Kidney tubule cell (primary cell): ENCODE data around the gene AP4S1.
"Not testable (repeated sequence)": the region's sequence is repeated elsewhere in the genome, so short reads cannot be mapped to it uniquely, and the experiment has no call there.

ENCODE experiments used
- DNase-seq: peaks from one replicate; pipeline ENCODE4 v3.0.0-alpha.2; 2018; ENCODE audit warnings: low spot score

The AP4S1 gene

DNA sequence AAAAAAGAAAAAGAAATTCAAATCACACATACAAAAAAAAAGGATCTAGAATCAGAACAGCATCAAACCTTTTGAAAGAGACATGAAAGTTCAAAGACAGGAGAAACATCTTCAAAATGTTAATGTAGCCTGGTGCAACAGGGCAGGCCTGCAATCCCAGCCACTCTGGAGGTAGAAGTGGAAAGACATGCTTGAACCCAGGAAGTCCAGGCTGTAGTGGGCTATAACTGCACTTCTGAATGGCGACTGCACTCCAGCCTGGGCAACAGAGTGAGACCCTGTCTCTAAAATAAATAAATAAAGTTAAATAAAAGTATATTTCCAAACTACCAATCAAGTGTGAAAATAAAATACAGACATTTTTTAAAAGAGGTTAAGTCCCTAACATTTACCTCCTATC lies 18.7 kb upstream of the AP4S1 start:
- DNase-seq: no peak

DNA sequence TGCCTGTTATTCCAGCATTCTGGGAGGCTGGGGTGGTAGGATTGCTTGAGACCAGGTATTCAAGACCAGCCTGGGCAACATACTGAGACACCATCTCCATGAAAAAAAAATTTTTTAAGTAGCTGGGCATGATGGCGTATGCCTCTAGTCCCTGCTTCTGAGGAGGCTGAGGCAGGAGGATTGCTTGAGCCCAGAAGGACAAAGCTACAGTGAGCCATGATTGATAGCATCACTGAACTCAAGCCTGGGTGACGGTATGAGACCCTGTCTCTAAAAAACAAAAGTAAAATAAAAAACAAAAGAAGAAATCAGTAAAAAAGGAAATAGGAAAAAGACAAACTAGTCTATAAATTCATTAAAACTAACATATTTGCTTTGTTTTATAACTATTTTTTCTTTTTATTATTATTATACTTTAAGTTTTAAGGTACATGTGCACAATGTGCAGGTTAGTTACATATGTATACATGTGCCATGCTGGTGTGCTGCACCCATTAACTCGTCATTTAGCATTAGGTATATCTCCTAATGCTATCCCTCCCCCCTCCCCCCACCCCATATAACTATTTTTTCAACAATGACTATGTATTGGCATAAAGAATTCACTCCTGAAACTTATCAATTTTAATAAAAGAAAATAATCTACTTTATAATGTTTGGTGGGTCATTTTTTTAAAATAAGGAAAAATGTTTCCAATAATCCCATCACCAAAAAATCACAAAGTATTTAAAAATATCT lies 15.4 kb upstream of the AP4S1 start:
- no peak for DNase-seq

DNA sequence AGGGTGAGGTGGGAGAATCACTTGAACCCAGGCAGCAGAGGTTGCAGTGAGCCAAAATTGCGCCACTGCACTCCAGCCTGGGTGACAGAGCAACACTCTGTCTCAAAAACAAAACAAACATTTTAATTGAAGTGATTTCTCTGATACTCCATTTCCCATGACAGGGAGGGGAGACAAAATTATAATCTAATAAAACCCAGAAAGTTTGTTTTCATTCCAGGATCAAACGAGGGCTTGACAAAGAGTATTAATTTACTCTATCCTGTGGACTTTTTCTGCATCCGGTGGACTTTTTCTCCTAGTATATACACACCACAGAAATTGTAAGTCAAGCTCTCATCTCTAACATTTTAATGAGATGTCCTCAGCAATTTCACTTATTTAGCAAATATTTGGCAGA lies 14.5 kb upstream of the AP4S1 start:
- DNase-seq: no peak

DNA sequence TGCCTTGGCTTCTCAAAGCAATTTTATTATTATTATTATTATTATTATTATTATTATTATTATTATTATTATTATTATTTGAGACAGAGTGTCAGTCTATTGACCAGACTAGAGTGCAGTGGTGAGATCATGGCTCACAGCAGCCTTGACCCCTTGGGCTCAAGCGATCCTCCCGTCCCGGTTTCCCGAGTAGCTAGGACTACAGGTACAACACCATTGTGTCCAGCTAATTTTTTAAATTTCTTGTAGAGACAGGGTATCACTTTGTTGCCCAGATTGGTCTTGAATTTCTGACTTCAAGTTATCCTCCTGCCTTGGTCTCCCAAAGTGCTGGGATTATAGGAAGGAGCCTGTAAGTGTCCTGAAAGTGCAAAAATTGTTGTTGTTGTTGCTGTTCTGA lies 11.6 kb upstream of the AP4S1 start:
- no peak for DNase-seq

DNA sequence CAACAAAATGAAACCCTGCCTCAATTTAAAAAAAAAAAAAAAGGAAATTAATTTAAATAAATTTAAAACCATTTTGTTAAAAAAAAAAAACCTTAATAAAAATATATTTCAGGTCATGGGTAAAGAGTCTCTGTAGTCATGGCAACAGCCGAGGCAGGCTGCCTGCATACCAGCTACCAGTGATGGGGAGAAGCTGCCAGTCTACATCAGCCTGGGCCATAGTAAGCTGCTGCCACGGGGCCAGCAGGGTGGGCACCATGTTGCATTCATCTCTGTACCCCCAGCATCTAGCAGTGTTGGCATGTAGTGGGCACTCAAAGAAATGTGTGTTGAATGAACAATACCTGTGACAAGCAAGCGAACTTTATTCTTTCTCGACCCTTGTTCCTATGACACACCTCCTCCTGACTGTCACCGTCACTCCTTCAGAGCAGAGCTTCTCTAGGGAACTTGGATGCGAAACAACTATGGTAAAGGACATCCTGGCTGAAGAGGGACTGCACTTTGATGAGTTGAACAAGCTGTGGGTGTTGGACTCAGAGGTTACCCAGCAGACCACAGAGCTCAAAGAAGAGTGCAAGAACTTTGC lies 7.3 kb upstream of the AP4S1 start:
- DNase-seq: no peak

DNA sequence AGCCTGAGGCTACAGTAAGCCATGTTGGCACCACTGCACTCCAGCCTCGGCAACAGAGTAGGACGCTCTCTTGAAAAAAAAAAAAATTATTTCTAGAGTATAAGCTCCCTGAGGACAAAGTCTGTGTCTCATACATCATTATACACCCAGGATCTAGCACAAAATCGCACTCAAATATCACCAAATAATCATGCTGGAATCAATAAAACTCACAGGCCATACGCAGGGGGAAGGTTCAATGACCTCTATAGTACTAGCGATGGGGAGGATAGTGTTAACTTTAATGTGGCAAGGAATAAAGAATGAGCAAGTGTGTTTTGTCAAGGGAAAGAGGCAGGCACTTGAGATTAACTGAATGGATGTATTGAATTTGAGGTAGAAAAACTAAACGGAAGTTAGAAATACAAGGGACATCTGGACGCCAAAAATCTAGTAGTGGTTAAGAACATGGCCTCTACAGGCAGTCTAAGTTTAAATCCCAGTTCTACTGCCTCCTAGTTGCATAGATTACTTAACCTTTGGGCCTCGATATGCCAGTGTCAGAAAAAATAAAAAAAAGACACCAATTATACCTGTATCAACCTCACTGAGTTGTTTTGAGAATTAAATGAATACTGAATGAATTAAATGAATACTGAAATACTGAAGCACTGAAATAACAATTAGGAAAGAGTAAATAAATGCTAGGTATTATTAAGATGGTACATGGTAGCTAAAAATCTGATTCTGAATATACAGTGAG lies 4.4 kb upstream of the AP4S1 start:
- no peak for DNase-seq

DNA sequence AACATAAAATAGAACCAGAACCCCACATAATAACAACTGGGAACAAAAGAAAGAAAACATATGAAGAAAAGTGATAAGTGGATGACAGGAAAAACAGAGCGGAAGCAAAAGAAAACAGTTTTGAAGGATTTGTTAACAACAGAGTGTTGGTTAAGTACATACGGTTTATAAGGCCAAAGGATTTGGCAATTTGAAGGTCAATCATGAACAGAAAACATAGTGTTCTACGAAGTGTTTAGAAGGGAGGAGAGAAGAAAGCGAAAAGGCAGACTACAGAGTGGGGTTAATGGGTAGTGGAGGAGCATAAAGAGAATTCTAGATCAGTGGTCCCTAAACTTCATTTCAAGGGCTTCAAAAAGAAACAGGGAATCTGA lies 3.9 kb upstream of the AP4S1 start:
- DNase-seq: no peak

DNA sequence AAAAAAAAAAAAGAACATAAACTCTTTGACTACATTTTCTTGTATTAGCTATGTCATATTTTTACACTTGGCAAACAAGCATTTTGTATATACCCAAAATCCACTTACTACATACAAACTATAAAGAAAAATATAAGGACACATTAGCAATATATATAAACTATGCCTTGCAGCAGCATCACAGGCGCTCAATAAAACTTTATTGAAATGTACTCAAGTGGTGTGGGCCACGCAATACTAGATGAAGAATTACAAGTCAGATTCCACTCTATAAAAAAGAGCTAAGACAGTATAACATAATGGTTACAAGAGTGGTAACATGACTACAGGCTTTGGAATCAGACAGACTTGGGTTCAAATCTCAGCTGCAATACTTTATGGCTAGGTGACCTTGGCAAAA lies 3.1 kb upstream of the AP4S1 start:
- no peak for DNase-seq

DNA sequence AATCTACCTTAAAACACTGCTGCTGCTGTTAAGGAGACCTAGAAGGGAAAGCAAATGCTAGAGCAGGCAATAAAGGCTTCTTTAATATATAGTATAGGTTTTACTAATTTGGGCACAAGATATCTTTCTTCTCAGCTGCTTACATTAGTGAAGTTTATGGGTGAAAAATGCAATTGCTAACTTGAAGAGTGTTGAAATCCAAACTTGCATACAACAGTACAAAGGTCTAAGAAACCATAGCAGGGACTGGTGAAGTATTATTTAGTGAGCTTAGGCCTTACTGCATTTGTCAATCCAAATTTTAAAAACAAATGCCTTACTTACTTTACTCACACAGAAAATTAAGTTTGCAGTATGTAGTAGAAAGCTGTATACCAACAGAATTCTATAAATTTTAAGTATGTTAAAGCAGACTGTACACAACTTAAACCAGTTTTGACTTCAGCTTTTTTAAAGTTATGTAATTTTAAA lies 1.4 kb upstream of the AP4S1 start:
- no peak for DNase-seq

DNA sequence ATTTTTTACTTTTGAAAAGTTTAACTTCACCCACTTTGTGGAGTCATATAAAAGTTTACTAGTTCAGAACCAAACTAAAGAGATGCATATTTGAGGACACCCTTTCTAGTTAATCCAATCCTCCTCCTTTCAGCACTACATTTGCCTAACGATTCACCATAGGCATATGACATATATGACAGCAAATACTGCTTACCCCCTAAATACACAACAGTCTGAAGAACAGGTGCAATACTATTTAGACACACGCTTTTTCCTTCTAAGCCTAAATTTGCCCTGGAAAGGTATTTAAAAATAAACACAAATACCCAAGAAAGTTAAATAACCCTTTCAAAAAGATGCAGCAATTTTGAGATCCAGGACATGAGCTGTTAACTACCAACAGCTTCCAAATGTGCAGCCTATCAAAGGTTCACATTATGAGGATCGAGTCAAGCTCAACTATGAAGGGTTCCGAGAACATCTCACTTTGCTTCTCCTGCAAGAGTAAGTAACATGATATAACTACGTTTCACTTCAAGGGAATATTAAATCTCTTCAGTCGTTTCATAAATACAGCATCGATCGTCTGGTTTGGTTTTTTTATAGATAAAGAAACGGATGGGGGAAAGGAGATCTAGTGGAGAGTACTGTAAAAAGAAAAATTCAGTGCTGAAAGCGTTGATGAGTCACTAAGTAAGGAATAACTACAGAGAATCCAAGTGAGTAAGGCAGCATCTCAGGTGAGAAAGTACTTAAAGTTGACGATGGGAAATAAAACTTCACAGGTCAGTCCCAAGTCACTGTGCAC lies 677 bp upstream of the AP4S1 start:
- peak; percentile 51 for DNase-seq

DNA sequence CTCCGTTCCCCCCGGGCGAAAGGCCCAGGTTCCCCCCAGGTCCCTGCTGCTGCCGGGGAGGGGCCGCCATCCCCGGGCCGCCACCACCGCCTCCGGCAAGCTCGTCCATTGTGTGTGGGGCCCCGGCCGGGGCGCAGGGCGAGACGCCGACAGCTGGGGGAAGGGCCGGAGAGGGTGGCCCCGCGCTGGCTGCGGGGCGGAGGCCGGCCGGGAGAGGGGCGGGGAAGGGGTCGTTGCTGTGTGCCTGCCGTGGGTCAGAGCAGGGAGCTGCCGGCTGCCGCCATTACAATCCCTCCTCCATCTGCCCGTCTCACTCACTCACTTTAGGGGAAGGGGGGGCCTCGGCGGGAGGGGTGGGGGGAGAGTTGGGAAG lies 614 bp downstream of the AP4S1 start, which contains the start of gene STRN3:
Gene STRN3, minus strand, starts transcription at position 303 of the 373 bp plus-strand sequence. Its CDS starts 194 bp downstream, at position 109.
- DNase-seq: no peak

DNA sequence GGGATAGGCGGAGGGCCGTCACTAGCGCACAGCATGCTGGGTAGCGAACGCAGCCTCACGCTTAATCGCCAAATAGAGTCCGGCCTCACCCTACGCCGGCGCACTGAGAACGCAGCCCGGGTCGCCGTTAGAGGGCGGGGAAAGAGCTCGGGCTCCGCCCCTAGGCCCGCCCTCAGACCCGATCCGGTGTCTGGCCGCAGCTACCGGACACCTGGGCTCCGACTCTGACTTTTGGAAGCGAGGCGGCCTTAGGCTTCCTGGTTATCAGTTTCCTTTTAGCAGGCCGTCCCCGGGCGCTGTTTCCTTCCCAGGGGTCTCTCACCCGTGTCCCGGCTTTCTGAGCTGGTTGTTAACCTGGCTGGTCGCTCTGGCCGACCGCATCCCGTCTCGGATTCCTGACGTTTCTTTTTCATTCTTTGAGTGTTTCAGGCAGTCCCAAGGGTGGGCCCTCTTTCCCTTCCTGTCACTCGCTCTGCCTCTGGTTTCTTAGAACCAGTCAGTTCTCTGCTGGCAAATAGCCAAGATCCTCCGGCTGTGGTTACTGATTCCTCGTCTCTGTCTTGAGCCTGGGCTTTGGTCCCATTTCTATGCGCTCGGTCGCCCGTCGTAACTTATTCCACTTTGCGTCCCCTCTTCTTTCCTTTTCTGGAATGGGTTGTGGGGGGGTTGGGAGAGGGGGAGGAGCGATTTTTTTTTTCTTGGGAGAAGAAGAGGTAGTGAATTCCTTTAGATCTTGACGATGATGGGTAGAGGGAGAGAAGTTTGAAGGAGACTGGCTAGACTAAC lies 1.2 kb downstream of the AP4S1 start:
- DNase-seq: peak; percentile 98

DNA sequence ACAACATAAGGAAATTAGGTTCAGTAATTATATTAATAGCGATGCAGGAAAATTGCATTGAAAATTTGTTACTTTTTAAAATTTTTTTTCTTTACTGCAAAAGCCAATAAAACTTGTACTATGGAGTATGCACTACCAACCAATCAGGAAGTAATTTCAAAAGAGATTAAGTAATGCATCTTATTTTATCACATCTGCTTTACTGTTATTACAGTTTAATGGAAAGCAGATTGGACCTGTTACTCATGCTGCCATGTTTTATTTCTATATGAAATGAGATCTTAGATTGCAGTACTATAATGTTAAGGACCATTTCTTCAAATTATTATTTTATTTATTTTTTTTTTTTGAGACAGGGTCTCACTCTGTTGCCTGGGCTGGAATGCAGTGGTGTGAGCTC lies 2.4 kb downstream of the AP4S1 start:
- DNase-seq: no peak

DNA sequence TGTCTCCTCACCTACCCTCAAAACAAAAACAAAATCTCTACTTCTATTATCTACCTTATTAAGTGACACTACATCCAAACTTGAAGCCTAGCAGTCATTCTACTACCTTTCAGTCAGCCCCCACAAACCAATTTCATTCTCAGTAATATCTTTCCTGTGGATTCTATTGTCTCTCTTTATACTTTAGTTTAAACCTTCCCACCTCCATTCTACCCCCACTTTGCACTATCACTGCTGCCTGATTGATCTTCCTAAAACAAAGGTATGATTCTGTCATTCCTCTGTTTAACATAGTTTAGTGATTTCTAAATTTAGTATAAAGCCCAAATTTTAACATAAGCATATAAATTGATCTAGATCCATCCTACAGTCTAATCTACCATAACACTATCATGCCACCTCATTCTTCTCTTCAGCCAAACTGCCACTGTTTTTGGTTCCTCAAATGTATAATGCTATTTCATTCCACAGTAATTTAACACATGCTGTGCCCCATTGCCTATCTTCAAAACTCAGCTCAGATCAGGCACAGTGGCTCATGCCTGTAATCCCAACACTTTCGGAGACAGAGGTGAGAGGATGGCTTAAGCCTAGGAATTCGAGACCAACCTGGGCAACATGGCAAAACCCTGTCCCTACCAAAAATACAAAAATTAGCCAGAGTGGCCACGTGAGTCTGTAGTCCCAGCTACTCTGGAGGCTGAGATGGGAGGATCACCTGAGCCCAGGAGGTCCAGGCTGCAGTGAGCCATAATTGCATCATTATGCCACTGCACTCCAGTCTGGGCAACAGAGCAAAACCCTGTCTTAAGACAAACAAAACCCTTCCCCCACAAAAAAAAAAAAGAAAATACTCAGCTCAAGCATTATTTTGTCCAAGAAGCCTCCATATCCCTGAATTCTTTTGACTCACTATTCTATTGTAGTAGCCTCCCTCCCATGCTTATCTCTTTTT lies 3.8 kb downstream of the AP4S1 start:
- DNase-seq: peak; percentile 17

DNA sequence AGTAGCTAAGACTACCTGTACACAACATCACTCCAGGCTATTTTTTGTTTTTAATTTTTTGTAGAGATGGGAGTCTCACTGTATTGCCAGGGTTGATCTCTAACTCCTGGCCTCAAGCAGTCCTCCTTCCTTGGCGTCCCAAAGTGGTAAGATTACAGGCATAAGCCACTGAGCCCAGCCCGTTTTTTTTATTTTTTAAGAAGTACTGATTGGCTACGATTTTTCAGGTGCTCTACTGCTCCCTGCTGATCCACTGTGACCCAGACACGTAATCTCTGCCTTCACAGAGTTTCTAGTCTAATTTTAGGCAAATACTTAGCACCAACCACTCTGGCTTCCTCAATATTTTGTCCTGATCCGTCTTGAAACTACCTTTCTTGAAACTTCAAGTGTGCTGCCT lies 5.0 kb downstream of the AP4S1 start:
- no peak for DNase-seq

DNA sequence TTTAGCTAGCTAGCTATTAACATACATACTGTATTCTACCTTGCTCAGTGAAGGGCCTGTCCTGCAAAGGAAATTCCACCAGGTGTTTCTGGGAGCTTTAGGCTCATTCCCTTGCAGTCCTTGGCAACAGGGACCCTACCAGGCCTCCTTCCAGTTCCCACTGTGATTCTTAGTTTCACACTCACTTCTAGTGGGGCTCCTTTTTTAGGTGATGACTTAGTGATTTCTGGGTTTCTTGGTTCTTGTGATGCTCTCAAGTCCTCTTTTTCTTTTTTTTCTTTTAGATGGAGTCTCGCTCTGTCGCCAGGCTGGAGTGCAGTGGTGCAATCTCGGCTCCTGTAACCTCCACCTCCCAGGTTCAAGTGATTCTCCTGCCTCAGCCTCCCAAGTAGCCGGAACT lies 11.1 kb downstream of the AP4S1 start:
- no peak for DNase-seq

DNA sequence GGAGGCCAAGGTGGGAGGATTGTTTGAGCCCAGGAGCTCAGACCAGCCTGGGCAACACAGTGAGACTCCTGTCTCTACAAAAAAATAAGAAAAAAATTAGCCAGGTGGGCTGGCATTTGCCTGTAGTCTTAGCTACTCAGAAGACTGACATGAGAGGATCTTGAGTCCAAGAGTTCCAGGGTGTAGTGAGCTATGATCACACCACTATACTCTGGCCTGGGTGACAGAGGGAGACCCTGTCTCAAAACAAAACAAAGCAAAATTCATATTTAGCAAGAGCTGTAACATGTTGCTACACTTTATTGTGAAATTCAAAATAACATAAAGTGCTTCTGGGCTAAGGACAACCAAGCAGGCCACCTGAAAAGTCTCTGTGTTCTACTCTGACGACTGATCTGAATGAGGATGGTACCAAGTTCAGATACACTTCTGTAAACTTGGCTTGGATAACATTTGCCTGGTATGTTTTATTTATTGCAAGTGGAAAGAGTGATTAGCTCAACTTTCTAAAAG lies 12.3 kb downstream of the AP4S1 start:
- no peak for DNase-seq

DNA sequence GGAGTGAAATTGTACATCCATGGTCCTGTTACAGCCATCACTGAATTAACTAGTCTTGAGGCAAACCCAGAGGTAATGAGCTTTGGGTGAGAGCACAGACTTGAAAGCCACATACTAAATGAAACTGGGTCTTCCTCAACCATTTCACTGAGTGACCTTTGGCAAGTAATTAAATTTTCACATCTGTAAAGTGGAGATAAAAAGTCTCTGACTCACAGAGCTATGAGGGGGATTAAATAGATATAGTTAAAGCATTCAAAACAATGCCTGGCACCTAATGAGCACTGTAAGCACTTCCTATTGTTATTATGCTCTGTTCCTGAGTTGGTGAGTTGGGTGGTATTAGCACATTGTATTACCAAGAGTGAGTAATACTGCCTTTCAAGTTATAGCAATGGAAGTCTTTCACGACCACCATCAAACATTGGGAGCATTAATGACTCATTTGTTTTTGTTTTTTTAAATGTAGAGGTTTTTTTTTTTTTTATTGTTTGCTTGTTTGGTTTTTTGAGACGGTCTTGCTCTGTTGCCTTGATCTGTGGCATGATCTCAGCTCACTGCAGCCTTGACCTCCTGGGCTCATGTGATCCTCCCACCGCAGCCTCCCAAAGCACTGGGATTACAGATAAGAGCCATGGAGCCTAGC lies 13.2 kb downstream of the AP4S1 start:
- DNase-seq: peak; percentile 24

DNA sequence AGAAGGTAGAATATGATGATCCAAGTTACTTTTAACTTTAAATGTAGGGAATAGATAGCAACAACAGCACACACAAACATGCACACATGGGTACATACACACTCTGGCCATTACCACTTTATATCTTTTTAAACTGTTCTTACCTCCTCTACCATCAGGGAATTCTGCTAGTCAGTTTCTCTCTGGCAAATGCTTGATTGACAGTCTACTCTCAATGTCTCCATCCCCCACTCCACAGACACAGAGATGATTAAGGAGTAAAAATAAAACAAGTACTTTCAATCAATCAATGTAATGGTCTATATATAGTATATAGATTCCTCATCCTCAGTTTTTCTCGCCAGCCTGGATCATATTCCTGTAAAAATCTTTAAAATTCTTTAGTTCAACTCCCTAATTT lies 16.9 kb downstream of the AP4S1 start:
- DNase-seq: no peak

DNA sequence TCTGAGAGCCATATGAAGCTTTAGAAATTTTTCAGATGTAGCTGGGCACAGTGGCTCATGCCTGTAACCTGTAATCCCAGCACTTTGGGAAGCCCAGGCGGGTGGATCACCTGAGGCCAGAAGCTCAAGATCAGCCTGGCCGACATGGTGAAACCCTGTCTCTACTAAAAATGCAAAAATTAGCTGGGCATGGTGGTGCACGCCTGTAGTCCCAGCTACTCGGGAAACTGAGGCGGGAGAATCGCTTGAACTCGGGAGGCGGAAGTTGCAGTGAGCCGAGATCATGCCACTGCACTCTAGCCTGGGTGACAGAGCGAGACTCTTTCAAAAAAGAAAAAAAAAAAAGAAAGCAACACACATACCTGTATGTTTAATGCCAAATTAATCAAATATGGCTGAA lies 17.4 kb downstream of the AP4S1 start:
- not testable (repeated sequence) for DNase-seq
